Measurements from ENCODE around the gene NANOS1. TPM values are rescaled to one million over a fixed set of nuclear protein-coding genes. Genes with fewer than 3 reads are reported as not detected.

Gene NANOS1
- total RNA-seq (1.0 and 1.2 TPM in 2 replicates), polyA plus RNA-seq (1.1 and 2.3 TPM in 2 replicates), polyA minus RNA-seq (ENCODE audit: low replicate concordance) (0.22 and 0.24 TPM in 2 replicates)
- polyA plus RNA-seq (2012): 1.2 and 2.0 TPM in 2 replicates

GRCh38 chr10:119029613-119030420 is at the start of gene NANOS1:
NANOS1 (plus strand) TSS chr10:119029714; CDS start chr10:119029802, 88 bp downstream.
- no peaks in the 10 kb centered on the region for H3K9me3 ChIP-seq (ENCODE audit: control insufficient read depth, insufficient read depth, low read depth, low read length)
- TF ChIP-seq EZH2 (IDR thresholded peaks at IDR 0.05; ENCODE audit: low read length, missing control alignments): no peak
- no peak for TF ChIP-seq CTCF (conservative IDR thresholded peaks at IDR 0.05 in 1 of 2, IDR thresholded peaks at IDR 0.05 in 1 of 2; ENCODE audit: low read depth in 1 of 2, low read length in 2 of 2)
- peaks cover 9% of the 10 kb centered on the region for H3K4me1 ChIP-seq (ENCODE audit: control insufficient read depth, extremely low read depth, insufficient read depth, low read length)
- H2AFZ ChIP-seq (ENCODE audit: low read length): no peak within 1 kb of the TSS
- no peaks in the 10 kb centered on the region for H3K79me2 ChIP-seq (ENCODE audit: control insufficient read depth, insufficient read depth, low read length)
- H4K20me1 ChIP-seq (ENCODE audit: control insufficient read depth, extremely low read depth, insufficient read depth, low read length): no peaks in the 10 kb centered on the region
- H3K4me3 ChIP-seq (replicated peaks in 1 of 4; ENCODE audit: control extremely low read depth in 1 of 4, insufficient read depth in 1 of 4, low read depth in 3 of 4, low read length in 4 of 4): peak within 1 kb of the TSS; percentile 13 to 53 (median 34)
- peak in 1 of 2 donors; percentile 38 for DNase-seq (ENCODE audit: low read depth in 2 of 2)
- H3K27ac ChIP-seq (ENCODE audit: insufficient read depth, low read length): no peak within 1 kb of the TSS
- H3K9ac ChIP-seq (ENCODE audit: insufficient read depth, low read length): no peak within 1 kb of the TSS
- peak within 1 kb of the TSS; percentile 70 for H3K4me2 ChIP-seq (ENCODE audit: extremely low read depth, insufficient read depth, low read length)
- no peaks in the 10 kb centered on the region for H3K27me3 ChIP-seq (ENCODE audit: control insufficient read depth, insufficient read depth, low read length)
- peaks cover 2% of the 10 kb centered on the region for H3K36me3 ChIP-seq (ENCODE audit: control insufficient read depth, insufficient read depth, low read length)

- no peak overlapping the region for H2AFZ ChIP-seq (ENCODE audit: low read length)
- no peak for DNase-seq (ENCODE audit: low read depth in 2 of 2)
- no peaks in the 10 kb centered on the region for H3K9me3 ChIP-seq (ENCODE audit: control insufficient read depth, insufficient read depth, low read depth, low read length)
- H4K20me1 ChIP-seq (ENCODE audit: control insufficient read depth, extremely low read depth, insufficient read depth, low read length): no peaks in the 10 kb centered on the region
- H3K27ac ChIP-seq (ENCODE audit: insufficient read depth, low read length): no peak overlapping the region
- peaks cover 5% of the 10 kb centered on the region for H3K27me3 ChIP-seq (ENCODE audit: control insufficient read depth, insufficient read depth, low read length)
- H3K36me3 ChIP-seq (ENCODE audit: control insufficient read depth, insufficient read depth, low read length): no peaks in the 10 kb centered on the region
- H3K4me1 ChIP-seq (ENCODE audit: control insufficient read depth, extremely low read depth, insufficient read depth, low read length): no peaks in the 10 kb centered on the region
- no peaks in the 10 kb centered on the region for H3K79me2 ChIP-seq (ENCODE audit: control insufficient read depth, insufficient read depth, low read length)
- H3K4me2 ChIP-seq (ENCODE audit: extremely low read depth, insufficient read depth, low read length): no peak overlapping the region
- no peak overlapping the region for H3K4me3 ChIP-seq (replicated peaks in 1 of 4; ENCODE audit: control extremely low read depth in 1 of 4, insufficient read depth in 1 of 4, low read depth in 3 of 4, low read length in 4 of 4)
- TF ChIP-seq EZH2 (IDR thresholded peaks at IDR 0.05; ENCODE audit: low read length, missing control alignments): no peak
- no peak overlapping the region for H3K9ac ChIP-seq (ENCODE audit: insufficient read depth, low read length)
These were observed 49.2 kb upstream of the NANOS1 start for GRCh38 chr10:118980135-118980865.

GRCh38 chr10:118980870-118981269 is 48.6 kb upstream of the NANOS1 start:
- DNase-seq (ENCODE audit: low read depth in 2 of 2): no peak
- TF ChIP-seq EZH2 (IDR thresholded peaks at IDR 0.05; ENCODE audit: low read length, missing control alignments) (no peak), CTCF (conservative IDR thresholded peaks at IDR 0.05 in 1 of 2, IDR thresholded peaks at IDR 0.05 in 1 of 2; ENCODE audit: low read depth in 1 of 2, low read length in 2 of 2) (no peak)
- peaks cover 5% of the 10 kb centered on the region for H3K27me3 ChIP-seq (ENCODE audit: control insufficient read depth, insufficient read depth, low read length)
- no peaks in the 10 kb centered on the region for H3K36me3 ChIP-seq (ENCODE audit: control insufficient read depth, insufficient read depth, low read length)
- no peaks in the 10 kb centered on the region for H3K9me3 ChIP-seq (ENCODE audit: control insufficient read depth, insufficient read depth, low read depth, low read length)
- no peaks in the 10 kb centered on the region for H4K20me1 ChIP-seq (ENCODE audit: control insufficient read depth, extremely low read depth, insufficient read depth, low read length)
- H3K4me2 ChIP-seq (ENCODE audit: extremely low read depth, insufficient read depth, low read length): no peak overlapping the region
- no peak overlapping the region for H2AFZ ChIP-seq (ENCODE audit: low read length)
- no peak overlapping the region for H3K4me3 ChIP-seq (replicated peaks in 1 of 4; ENCODE audit: control extremely low read depth in 1 of 4, insufficient read depth in 1 of 4, low read depth in 3 of 4, low read length in 4 of 4)
- H3K4me1 ChIP-seq (ENCODE audit: control insufficient read depth, extremely low read depth, insufficient read depth, low read length): no peaks in the 10 kb centered on the region
- no peak overlapping the region for H3K9ac ChIP-seq (ENCODE audit: insufficient read depth, low read length)
- H3K27ac ChIP-seq (ENCODE audit: insufficient read depth, low read length): no peak overlapping the region
- H3K79me2 ChIP-seq (ENCODE audit: control insufficient read depth, insufficient read depth, low read length): no peaks in the 10 kb centered on the region
